Activated CD8-positive, alpha-beta T cell treated with anti-CD3 and anti-CD28 coated beads, Interleukin-2, amount 10 ng/mL, durations not matched to agents 7 days and 5 days (primary cell): Measurements from ENCODE around the gene CST8. TPM values are rescaled to one million over a fixed set of nuclear protein-coding genes. Genes with fewer than 3 reads are reported as not detected.

ENCODE experiments used
- total RNA-seq, 2 experiments: library from RNA; stranded (reverse); gene quantifications; one replicate each; pipeline ENCODE4 v1.2.3, GENCODE V29; 2021

CST8 gene
- total RNA-seq, 2 experiments from 2014 or later, result not detected

Other genes with a start within 250 kb of the CST8 start
- 10 to 100 TPM; 34.8 to 35.5 TPM for gene NXT1, start 140.3 kb upstream of the CST8 start, total RNA-seq
- 10 to 100 TPM; 11.1 to 15.8 TPM for gene GZF1, start 128.9 kb upstream of the CST8 start, total RNA-seq
- 10 to 100 TPM; 15.6 to 18.7 TPM for gene NAPB, start 69.6 kb upstream of the CST8 start, total RNA-seq
- gene CSTL1, start 51.4 kb upstream of the CST8 start, total RNA-seq, result not detected
- not detected for gene CST11, start 38.2 kb upstream of the CST8 start, total RNA-seq
- not detected for gene CST9L, start 77.4 kb downstream of the CST8 start, total RNA-seq
- gene CST9, start 114.8 kb downstream of the CST8 start, total RNA-seq, result not detected
- gene CST3, start 146.8 kb downstream of the CST8 start, total RNA-seq, result under 1 TPM; 0.47 to 0.50 TPM
- not detected for gene CST4, start 197.9 kb downstream of the CST8 start, total RNA-seq